ENCODE results near the gene IGSF6.
A peak's percentile ranks its signal among the peaks of the same experiment; 100 is the strongest.
"Not testable (repeated sequence)": the region's sequence is repeated elsewhere in the genome, so short reads cannot be mapped to it uniquely, and the experiment has no call there.

The IGSF6 gene

DNA sequence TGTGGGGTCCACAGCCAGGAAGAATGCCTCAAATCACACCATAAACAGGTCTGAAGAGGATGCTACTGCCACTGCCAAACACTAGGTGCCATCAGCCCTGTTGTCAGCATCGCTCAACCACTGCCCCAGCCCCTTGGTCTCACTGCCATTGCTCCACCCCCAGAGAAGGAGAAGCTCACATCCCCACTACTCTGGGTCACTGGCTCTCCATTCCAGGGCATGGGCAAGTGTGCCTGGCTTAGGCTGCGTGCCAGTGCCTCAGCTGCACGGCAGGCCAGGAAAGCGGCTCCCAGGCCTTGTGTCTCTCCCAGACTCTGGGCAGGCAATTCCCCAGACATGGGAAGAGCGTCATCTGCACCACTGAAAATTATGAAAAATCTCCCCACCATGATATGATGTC lies 1.2 kb upstream of the IGSF6 start:
- no peak for DNase-seq (ENCODE audit: low read depth)

DNA sequence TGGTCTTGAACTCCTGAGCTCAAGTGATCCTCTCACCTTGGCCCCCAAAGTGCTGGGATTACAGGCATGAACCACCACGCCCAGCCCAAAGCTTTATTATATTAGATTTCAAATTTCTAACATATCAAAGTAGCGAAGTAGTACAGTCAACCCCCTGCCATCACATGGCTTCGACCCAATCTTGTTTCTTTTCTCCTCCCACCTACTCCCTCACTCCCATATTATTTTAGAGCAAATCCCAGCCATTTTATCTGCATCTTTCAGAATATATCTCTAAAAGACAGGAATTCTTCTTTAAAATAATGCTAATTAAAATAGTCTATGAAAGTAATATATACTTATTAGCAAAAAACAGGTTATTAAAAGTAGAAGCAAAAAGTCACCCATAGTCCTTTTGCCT lies 893 bp downstream of the IGSF6 start:
- DNase-seq (ENCODE audit: low read depth): no peak

GRCh38 chr16:21650521-21650920 lies 1.9 kb downstream of the IGSF6 start:
- no peak for DNase-seq (ENCODE audit: low read depth)

- not testable (repeated sequence) for DNase-seq (ENCODE audit: low read depth)
Observed at GRCh38 chr16:21649826-21650406, 2.5 kb downstream of the IGSF6 start.

DNA sequence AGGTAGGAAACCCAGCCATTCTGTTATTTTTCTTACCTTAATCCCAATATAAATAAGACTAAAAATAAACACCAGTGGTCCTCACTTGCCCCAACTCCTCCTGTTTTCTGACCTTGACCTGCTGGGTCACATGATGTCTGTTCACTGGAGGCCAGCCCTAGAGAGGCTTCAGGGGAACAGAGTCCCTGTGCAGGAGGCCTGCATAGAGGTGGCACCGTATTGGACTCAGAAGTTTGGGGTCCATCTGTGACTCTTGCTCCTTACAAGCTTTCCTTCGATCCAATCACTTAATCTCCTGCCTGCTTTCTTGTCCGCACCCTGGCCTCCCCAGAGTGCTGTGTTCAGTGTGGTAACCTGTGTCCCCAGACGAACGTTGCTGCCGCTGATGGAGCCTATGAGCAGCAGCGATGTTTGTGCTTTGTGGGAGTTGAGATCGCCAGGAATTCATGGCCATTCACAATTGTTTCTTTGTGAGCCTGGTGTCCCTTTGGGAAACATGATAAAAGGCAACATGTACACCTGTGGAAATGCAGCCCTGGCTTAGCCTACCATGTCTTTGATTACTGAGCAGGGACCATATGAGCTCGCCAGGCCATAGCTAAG lies 4.7 kb downstream of the IGSF6 start:
- DNase-seq (ENCODE audit: low read depth): no peak

- peak; percentile 15 for DNase-seq (ENCODE audit: low read depth)
Observed at GRCh38 chr16:21646721-21647561, 5.5 kb downstream of the IGSF6 start.

- DNase-seq (ENCODE audit: low read depth): no peak
Observed at GRCh38 chr16:21646091-21646490, 6.3 kb downstream of the IGSF6 start.

DNA sequence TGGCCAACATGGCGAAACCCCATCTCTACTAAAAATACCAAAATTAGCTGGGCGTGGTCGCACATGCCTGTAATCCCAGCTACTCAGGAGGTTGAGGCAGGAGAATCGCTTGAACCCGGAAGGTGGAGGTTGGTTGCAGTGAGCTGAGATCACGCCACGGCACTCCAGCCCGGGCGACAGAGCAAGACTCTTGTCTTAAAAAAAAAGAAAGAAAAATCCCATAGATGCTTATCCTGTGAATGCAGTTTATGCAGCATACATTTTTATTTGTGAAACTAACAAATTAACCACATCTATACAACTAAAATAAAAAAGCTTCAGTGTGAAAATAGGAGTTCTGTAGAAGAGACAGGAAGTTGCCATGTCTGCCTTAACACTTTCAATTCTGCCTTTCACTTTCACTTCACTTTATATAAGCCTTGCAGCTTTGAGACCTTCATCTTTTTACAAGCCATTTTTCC lies 7.1 kb downstream of the IGSF6 start:
- DNase-seq (ENCODE audit: low read depth): no peak

- DNase-seq (ENCODE audit: low read depth): no peak
Observed at GRCh38 chr16:21644674-21645073, 7.7 kb downstream of the IGSF6 start.

GRCh38 chr16:21643785-21644184 lies 8.6 kb downstream of the IGSF6 start:
- DNase-seq (ENCODE audit: low read depth): no peak

DNA sequence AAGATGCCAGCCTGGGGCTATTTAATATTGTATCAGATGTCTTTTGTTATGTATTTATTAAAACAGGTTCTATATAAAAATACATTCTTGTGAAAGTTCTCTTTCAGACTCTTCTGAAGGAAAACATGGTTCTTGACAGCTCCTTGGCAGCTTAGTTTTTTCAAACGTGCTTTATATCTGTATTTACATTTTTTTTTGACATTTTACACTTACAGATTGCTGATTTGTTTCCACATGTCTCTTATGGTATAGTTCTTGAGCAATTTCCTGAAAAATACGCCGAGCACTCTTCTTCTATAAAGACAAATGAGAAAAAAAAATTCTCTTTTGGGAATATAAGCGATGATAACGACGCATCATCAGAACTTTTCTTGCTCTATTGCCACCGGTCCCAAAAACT lies 9.5 kb downstream of the IGSF6 start:
- no peak for DNase-seq (ENCODE audit: low read depth)

DNA sequence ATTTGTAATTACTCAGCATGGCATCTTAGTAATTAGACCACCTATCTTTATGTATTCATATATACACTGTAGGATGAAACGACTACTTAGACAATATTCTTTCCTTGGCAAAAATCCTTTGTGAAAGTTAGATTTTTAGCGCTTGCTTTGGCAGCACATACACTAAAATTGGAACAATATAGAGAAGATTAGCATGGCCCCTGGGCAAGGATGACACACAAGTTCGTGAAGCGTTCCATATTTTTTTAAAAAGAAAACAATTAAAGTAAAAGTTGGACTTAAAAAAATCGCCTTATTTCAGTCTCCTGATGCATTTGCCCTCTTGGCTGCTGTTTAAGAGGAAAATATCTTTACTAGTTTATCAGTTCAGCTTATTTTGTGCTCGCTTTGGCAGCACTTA lies 10.5 kb downstream of the IGSF6 start:
- DNase-seq (ENCODE audit: low read depth): no peak

GRCh38 chr16:21639493-21639892 lies 12.9 kb downstream of the IGSF6 start:
- DNase-seq (ENCODE audit: low read depth): no peak

GRCh38 chr16:21638573-21638975 lies 13.8 kb downstream of the IGSF6 start:
- no peak for DNase-seq (ENCODE audit: low read depth)

GRCh38 chr16:21637032-21637968 lies 15.1 kb downstream of the IGSF6 start:
- no peak for DNase-seq (ENCODE audit: low read depth)

- not testable (repeated sequence) for DNase-seq (ENCODE audit: low read depth)
Observed at GRCh38 chr16:21635694-21636093, 16.7 kb downstream of the IGSF6 start.

DNA sequence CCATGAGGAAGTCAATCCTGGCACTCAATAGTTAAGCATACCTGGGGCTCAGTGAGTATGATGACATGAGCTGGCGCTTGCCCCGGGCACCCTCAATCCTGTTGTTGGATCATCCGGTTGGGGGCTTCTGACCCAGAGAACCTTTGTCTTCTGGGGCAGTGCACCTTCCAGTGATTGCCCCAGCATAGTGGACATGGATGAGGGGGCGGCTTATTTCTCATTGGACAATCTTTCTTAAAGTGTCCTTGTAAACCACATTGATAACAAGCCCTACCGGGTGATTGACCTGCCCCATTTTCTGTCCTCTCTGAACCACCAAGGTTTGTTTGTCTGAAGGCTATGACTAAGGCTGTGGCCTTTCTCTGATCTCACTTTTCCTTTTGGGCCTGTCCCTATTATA lies 18.2 kb downstream of the IGSF6 start:
- no peak for DNase-seq (ENCODE audit: low read depth)

DNA sequence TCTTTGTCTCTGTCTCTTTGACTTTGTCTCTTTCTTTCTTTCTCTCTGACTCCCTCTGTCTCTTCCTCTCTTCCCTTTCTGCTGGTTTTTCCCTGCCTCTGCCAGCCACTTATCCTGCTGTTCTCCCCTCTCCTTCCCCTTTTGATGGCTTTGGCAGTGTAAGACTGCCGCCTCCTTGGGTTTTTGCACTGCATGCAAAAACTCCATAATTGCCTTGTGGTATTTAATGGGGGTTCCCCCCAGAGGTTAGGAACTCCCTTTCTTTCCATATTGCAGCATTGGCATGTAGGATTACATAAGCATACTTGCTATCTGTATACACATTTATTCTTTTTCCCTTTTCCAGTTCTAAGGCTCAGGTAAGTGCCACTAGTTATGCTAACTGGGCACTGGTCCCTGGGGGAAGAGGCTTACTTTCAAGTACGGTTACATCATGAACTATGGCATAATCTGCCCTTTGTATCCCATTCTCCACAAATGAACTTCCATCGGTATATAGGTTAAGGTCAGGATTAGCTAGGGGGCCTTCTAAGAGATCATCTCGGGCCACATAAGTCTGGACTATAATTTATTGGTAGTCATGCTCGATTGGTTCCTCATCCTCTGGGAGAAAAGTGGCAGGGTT lies 20.3 kb downstream of the IGSF6 start:
- not testable (repeated sequence) for DNase-seq (ENCODE audit: low read depth)

- not testable (repeated sequence) for DNase-seq (ENCODE audit: low read depth)
Observed at GRCh38 chr16:21631376-21631775, 21.0 kb downstream of the IGSF6 start.

DNA sequence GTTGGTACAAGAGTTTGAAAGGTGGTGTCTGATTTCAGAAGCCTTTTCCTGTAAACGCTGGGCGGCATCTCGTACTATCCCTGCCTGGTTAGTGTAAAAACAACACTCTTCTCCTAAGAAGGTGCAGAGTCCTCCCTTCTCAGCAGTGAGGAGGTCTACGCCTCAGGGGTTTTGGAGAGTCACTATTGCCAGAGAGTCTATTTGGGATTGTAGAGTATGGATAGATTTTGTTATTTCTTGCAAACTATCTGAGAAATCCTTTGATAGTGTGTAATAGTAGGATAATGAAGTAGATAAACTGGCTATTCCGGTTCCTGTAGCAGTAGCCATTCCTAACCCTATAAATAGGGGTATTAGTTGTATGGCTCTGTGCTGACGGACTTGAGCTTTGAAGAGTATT lies 21.5 kb downstream of the IGSF6 start:
- not testable (repeated sequence) for DNase-seq (ENCODE audit: low read depth)
